ENCODE measurements around the gene PHYH. TPM values are rescaled to one million over a fixed set of nuclear protein-coding genes. Genes with fewer than 3 reads are reported as not detected.
"Not testable (repeated sequence)": the region's sequence is repeated elsewhere in the genome, so short reads cannot be mapped to it uniquely, and the experiment has no call there.

PHYH gene
- total RNA-seq, 1 donor from 2014 or later = 15.9 TPM

DNA sequence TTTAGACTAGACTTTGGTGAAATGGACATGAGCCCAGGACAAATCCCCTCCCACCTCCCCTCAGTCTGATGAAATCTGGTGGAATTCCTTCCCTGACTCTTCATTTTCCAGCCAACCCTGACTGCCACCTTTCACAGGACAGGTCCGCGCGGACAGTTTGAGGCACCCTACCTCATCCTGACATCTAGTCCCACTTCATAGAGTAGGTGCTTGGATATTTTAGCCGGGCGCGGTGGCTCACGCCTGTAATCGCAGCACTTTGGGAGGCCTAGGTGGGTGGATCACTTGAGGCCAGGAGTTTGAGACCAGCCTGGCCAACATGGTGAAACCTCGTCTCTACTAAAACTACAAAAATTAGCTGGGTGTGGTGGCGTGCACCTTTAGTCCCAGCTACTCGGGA lies 23.7 kb downstream of the PHYH start:
- H3K9me3 Mint-ChIP-seq; H3K4me3 Mint-ChIP-seq; H3K4me1 Mint-ChIP-seq; DNase-seq; H3K27ac Mint-ChIP-seq; intact Hi-C loops (cut with micrococcal nuclease); H3K36me3 Mint-ChIP-seq (ENCODE audit: low read depth); H3K27me3 Mint-ChIP-seq: not testable (repeated sequence)

- no peaks in the 10 kb centered on the region for H3K9me3 Mint-ChIP-seq
- H3K4me3 Mint-ChIP-seq = no peak overlapping the region
- intact Hi-C loops (cut with micrococcal nuclease) = no loop called here
- H3K36me3 Mint-ChIP-seq (ENCODE audit: low read depth) = no peaks in the 10 kb centered on the region
- peaks cover 4% of the 10 kb centered on the region for H3K4me1 Mint-ChIP-seq
- H3K27ac Mint-ChIP-seq = no peak overlapping the region
- no peaks in the 10 kb centered on the region for H3K27me3 Mint-ChIP-seq
- no peak for DNase-seq
These were observed 27.7 kb downstream of the PHYH start for GRCh38 chr10:13272164-13272571.

GRCh38 chr10:13271552-13272163 lies 28.2 kb downstream of the PHYH start:
- Mint-ChIP-seq H3K36me3 (ENCODE audit: low read depth) (no peaks in the 10 kb centered on the region), H3K27ac (no peak overlapping the region), H3K4me3 (no peak overlapping the region), H3K9me3 (no peaks in the 10 kb centered on the region), H3K27me3 (no peaks in the 10 kb centered on the region), H3K4me1 (peaks cover 4% of the 10 kb centered on the region)
- intact Hi-C loops (cut with micrococcal nuclease) = no loop called here
- DNase-seq = peak; percentile 83

DNA sequence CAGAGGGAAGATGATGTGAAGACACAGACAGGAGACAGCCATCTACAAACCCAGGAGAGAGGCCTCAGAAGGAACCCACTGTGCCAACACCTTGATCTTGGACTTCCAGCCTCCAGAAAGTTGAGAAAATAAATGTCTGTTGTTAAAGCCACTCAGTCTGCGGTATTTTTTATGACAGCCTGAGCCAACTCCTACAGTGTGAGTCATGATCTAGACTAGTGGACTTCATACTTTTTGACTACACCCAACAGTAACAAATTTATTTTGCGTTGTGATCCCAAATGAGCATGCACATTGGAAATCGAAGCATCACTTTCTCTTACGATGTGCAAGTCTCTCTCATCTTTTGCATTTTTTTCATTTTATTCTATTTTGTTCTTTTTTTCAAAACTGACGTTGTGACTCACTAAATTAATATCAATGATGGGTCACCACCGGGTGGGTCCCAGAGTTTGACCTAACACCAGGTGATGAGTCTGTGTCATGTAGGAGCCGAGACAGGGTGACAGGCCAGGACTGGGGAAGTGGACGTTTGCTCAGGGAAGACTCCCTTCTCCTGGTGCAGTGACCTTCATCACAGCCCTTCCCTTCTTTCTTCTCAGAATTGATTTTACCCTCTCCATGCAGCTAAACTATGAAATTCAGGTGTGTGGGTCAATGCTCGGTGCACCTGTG lies 28.9 kb downstream of the PHYH start:
- intact Hi-C loops (cut with micrococcal nuclease) = no loop called here
- H3K27me3 Mint-ChIP-seq = peaks cover 1% of the 10 kb centered on the region
- peaks cover 4% of the 10 kb centered on the region for H3K4me1 Mint-ChIP-seq
- DNase-seq = no peak
- H3K27ac Mint-ChIP-seq = no peak overlapping the region
- H3K4me3 Mint-ChIP-seq = no peak overlapping the region
- no peaks in the 10 kb centered on the region for H3K9me3 Mint-ChIP-seq
- no peaks in the 10 kb centered on the region for H3K36me3 Mint-ChIP-seq (ENCODE audit: low read depth)

- DNase-seq = no peak
- H3K4me1 Mint-ChIP-seq = peaks cover 4% of the 10 kb centered on the region
- H3K27ac Mint-ChIP-seq = no peak overlapping the region
- H3K4me3 Mint-ChIP-seq = no peak overlapping the region
- no peaks in the 10 kb centered on the region for H3K36me3 Mint-ChIP-seq (ENCODE audit: low read depth)
- no peaks in the 10 kb centered on the region for H3K9me3 Mint-ChIP-seq
- H3K27me3 Mint-ChIP-seq = peaks cover 4% of the 10 kb centered on the region
- intact Hi-C loops (cut with micrococcal nuclease) = no loop called here
These were observed 31.0 kb downstream of the PHYH start for GRCh38 chr10:13268841-13269240.

DNA sequence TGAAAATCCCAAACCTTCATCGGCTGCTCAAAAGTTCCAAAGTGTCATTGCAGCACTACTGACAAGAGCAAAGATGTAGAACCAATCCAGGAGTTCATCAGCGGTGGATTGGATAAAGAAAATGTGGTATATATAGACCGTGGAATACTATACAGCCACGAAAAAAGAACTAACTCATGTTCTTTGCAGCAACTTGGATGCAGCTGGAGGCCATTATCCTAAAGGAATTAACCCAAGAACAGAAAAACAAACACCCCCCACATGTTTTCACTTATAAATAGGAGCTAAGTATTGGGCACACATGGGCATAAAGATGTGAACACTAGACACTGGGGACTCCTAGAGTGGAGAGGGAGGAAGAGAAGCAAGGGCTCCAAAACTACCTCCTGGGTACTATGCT lies 31.6 kb downstream of the PHYH start:
- DNase-seq = no peak
- Mint-ChIP-seq H3K27ac (no peak overlapping the region), H3K36me3 (ENCODE audit: low read depth) (no peaks in the 10 kb centered on the region), H3K4me3 (no peak overlapping the region), H3K9me3 (no peaks in the 10 kb centered on the region), H3K27me3 (peaks cover 9% of the 10 kb centered on the region), H3K4me1 (peaks cover 4% of the 10 kb centered on the region)
- intact Hi-C loops (cut with micrococcal nuclease) = no loop called here

DNA sequence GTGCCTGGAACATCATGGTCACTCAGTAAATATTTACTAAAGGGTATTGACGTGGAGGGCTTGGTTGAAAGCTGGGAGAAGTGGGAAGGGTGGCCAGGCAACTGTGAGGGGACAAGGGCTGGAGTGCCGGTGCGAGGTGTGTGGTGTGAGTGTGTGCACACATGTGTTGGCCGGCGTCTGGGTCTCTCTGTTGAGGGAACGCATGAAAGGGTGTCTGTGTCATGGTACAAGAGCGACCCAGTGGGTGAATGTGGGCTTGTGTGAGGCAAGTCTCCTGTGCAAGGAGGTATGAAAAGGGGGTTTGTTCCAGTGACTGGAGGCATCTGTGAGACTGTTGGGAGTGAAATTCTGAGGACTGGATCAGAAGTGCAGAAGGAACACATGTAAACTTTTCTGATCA lies 36.3 kb downstream of the PHYH start:
- H3K36me3 Mint-ChIP-seq (ENCODE audit: low read depth) = no peaks in the 10 kb centered on the region
- no peaks in the 10 kb centered on the region for H3K4me1 Mint-ChIP-seq

DNA sequence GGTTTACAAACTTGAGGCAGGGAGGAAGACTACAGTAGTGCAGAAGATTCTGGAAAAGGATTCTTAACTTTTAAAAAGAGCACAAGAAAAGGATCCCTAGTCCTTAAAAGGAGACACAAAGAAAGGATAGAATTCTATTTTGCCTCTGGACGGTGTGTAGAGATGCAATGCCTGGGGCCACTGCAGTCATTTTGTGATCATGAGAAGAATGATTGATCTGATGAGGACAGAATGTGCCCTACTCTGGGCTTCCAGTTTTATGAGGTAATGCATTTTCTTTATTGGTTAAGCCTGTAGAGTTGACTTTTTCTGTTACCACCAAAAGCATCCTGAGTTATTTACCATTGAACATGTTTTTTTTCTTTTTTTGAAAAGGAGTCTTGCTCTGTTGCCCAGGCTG lies 37.4 kb downstream of the PHYH start:
- intact Hi-C loops (cut with micrococcal nuclease) = no loop called here
- Mint-ChIP-seq H3K36me3 (ENCODE audit: low read depth) (no peaks in the 10 kb centered on the region), H3K9me3 (peaks cover 3% of the 10 kb centered on the region), H3K4me3 (no peak overlapping the region), H3K4me1 (peaks cover 2% of the 10 kb centered on the region), H3K27ac (no peak overlapping the region), H3K27me3 (peaks cover 12% of the 10 kb centered on the region)
- DNase-seq = no peak

More for the DNA sequence above, 36.3 kb downstream of the PHYH start:
- peaks cover 3% of the 10 kb centered on the region for H3K9me3 Mint-ChIP-seq
- peaks cover 12% of the 10 kb centered on the region for H3K27me3 Mint-ChIP-seq
- intact Hi-C loops (cut with micrococcal nuclease) = no loop called here
- H3K27ac Mint-ChIP-seq = no peak overlapping the region
- no peak for DNase-seq
- no peak overlapping the region for H3K4me3 Mint-ChIP-seq

GRCh38 chr10:13257621-13258140 lies 42.2 kb downstream of the PHYH start:
- no peak for DNase-seq
- intact Hi-C loops (cut with micrococcal nuclease) = no loop called here
- no peak overlapping the region for H3K27ac Mint-ChIP-seq
- H3K4me1 Mint-ChIP-seq = peaks cover 2% of the 10 kb centered on the region
- peaks cover 12% of the 10 kb centered on the region for H3K27me3 Mint-ChIP-seq
- no peak overlapping the region for H3K4me3 Mint-ChIP-seq
- H3K36me3 Mint-ChIP-seq (ENCODE audit: low read depth) = no peaks in the 10 kb centered on the region
- H3K9me3 Mint-ChIP-seq = peaks cover 3% of the 10 kb centered on the region

GRCh38 chr10:13256627-13257026 lies 43.2 kb downstream of the PHYH start:
- Mint-ChIP-seq H3K27ac (no peak overlapping the region), H3K9me3 (peaks cover 3% of the 10 kb centered on the region), H3K27me3 (peaks cover 12% of the 10 kb centered on the region), H3K4me3 (no peak overlapping the region), H3K4me1 (peaks cover 2% of the 10 kb centered on the region), H3K36me3 (ENCODE audit: low read depth) (no peaks in the 10 kb centered on the region)
- intact Hi-C loops (cut with micrococcal nuclease) = no loop called here
- DNase-seq = no peak

DNA sequence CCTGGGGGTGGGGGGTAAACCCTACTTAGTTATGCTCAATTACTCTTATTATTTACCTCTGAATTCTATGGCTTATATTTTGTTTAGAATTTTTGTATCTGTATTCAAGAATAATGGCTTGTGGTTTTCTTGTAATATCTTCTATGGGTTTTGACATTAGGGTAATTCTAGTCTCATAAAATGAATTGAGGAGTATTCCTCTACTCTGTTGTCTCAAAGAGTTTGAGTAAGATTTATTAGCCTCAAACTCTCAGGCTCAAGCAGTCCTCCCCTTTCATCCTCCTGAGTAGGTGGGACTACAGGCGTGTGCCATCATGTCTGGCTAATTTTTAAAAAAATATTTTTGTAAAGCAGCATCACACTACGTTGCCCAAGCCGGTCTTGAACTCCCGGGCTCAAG lies 46.1 kb downstream of the PHYH start:
- Mint-ChIP-seq H3K36me3 (ENCODE audit: low read depth) (no peaks in the 10 kb centered on the region), H3K27me3 (peaks cover 15% of the 10 kb centered on the region), H3K27ac (no peak overlapping the region), H3K9me3 (no peaks in the 10 kb centered on the region), H3K4me1 (peaks cover 2% of the 10 kb centered on the region), H3K4me3 (no peak overlapping the region)
- intact Hi-C loops (cut with micrococcal nuclease) = no loop called here
- no peak for DNase-seq

GRCh38 chr10:13247784-13248183 lies 52.1 kb downstream of the PHYH start:
- DNase-seq = no peak
- intact Hi-C loops (cut with micrococcal nuclease) = no loop called here
- Mint-ChIP-seq H3K4me3 (no peak overlapping the region), H3K4me1 (no peaks in the 10 kb centered on the region), H3K27me3 (peaks cover 4% of the 10 kb centered on the region), H3K36me3 (ENCODE audit: low read depth) (no peaks in the 10 kb centered on the region), H3K27ac (no peak overlapping the region), H3K9me3 (no peaks in the 10 kb centered on the region)

DNA sequence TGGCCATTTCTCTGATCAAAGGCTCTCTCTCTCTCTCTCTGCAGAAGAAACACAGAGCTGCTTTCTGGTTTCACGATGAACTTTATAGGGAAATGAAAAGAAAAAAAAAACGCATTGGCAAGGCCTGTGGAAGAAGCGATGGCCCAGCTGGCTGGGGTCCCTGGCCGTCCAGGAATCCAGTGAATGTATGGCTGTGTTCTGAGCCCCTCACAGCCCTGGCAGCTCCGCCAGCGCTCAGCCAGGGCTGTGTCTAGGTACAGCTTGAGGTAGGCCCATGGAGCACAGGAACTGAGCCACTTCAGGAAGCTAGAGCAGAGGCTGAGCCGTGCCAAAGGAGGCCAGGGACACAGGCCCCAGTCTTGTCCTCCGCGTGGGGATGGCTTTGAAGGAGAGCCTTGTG lies 52.6 kb downstream of the PHYH start:
- no peak for DNase-seq
- Mint-ChIP-seq H3K4me3 (no peak overlapping the region), H3K4me1 (no peaks in the 10 kb centered on the region), H3K27ac (no peak overlapping the region), H3K36me3 (ENCODE audit: low read depth) (no peaks in the 10 kb centered on the region), H3K9me3 (no peaks in the 10 kb centered on the region), H3K27me3 (peaks cover 4% of the 10 kb centered on the region)
- intact Hi-C loops (cut with micrococcal nuclease) = no loop called here

DNA sequence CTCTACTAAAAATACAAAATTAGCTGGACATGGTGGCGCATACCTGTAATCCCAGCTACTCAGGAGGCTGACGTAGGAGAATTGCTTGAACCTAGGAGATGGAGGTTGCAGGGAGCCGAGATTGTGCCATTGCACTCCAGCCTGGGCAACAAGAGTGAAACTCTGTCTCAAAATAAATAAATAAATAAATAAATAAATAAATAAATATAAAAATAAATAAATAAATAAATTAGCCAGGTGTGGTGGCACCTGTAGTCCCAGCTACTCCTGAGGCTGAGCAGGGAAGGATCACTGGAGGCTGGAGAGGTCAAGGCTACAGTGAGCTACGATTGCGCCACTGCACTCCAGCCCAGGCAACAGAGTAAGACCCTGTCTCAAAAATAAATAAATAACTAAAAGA lies 57.6 kb downstream of the PHYH start:
- intact Hi-C loops (cut with micrococcal nuclease); H3K27me3 Mint-ChIP-seq; H3K4me1 Mint-ChIP-seq; H3K9me3 Mint-ChIP-seq; H3K36me3 Mint-ChIP-seq (ENCODE audit: low read depth); DNase-seq; H3K27ac Mint-ChIP-seq; H3K4me3 Mint-ChIP-seq: not testable (repeated sequence)

GRCh38 chr10:13241613-13242012 lies 58.3 kb downstream of the PHYH start:
- no peaks in the 10 kb centered on the region for H3K36me3 Mint-ChIP-seq (ENCODE audit: low read depth)
- H3K4me3 Mint-ChIP-seq = no peak overlapping the region
- DNase-seq = no peak
- no peaks in the 10 kb centered on the region for H3K9me3 Mint-ChIP-seq
- H3K27ac Mint-ChIP-seq = no peak overlapping the region
- no peaks in the 10 kb centered on the region for H3K4me1 Mint-ChIP-seq
- intact Hi-C loops (cut with micrococcal nuclease) = no loop called here
- H3K27me3 Mint-ChIP-seq = no peaks in the 10 kb centered on the region

Measured in activated CD4-positive, alpha-beta T cell treated with anti-CD3 and anti-CD28 coated beads, Interleukin-2, amount 10 ng/mL, durations not matched to agents 24 days and 14 days (primary cell).